HFF-Myc (cell line): Measurements from ENCODE around the gene TSTD2.

Experiments used
- DNase-seq: peaks from one replicate; pipeline ENCODE4 v3.0.0-alpha.2; 2011; ENCODE audit warnings: low read depth; ENCODE audit errors: extremely low read depth
- H3K4me3 ChIP-seq: replicated peaks from 2 replicates; pipeline ENCODE4 v1.5.1; 2011; ENCODE audit warnings: low read depth, mild to moderate bottlenecking, control low read depth, low read length
- CTCF ChIP-seq: IDR thresholded peaks from 2 replicates; pipeline ENCODE4 v1.5.1; 2012; ENCODE audit warnings: mild to moderate bottlenecking, low read depth, low read length, control low read depth; ENCODE audit errors: missing control alignments

TSTD2 gene

GRCh38 chr9:97666907-97667686, 33.9 kb upstream of the TSTD2 start:
- TF ChIP-seq CTCF: no peak
- no peak for DNase-seq
- H3K4me3 ChIP-seq: no peak overlapping the region

GRCh38 chr9:97665742-97666141, 32.6 kb upstream of the TSTD2 start:
- no peak for DNase-seq
- H3K4me3 ChIP-seq: no peak overlapping the region
- TF ChIP-seq CTCF: no peak

- no peak overlapping the region for H3K4me3 ChIP-seq
- DNase-seq: no peak
- no peak for TF ChIP-seq CTCF
Observed at GRCh38 chr9:97660847-97661246, 27.7 kb upstream of the TSTD2 start.

GRCh38 chr9:97660340-97660739, 27.2 kb upstream of the TSTD2 start:
- TF ChIP-seq CTCF: no peak
- no peak for DNase-seq
- no peak overlapping the region for H3K4me3 ChIP-seq

- H3K4me3 ChIP-seq: no peak overlapping the region
- no peak for DNase-seq
- TF ChIP-seq CTCF: no peak
Observed at GRCh38 chr9:97659771-97660170, 26.6 kb upstream of the TSTD2 start.

GRCh38 chr9:97658707-97659106, 25.5 kb upstream of the TSTD2 start:
- no peak for DNase-seq
- no peak overlapping the region for H3K4me3 ChIP-seq
- no peak for TF ChIP-seq CTCF

GRCh38 chr9:97651646-97652045, 18.5 kb upstream of the TSTD2 start:
- no peak overlapping the region for H3K4me3 ChIP-seq
- no peak for TF ChIP-seq CTCF
- DNase-seq: no peak
